Neutrophil (primary cell): ENCODE data around the gene ARHGAP4.

ENCODE experiments used
- H3K27ac ChIP-seq: fragments of 200-600 bp; sonication (generic); 2 replicates; pipeline ENCODE4 v1.5.1; 2016; ENCODE audit warnings: mild to moderate bottlenecking, moderate library complexity
- H3K27me3 ChIP-seq: fragments of 200-600 bp; sonication (generic); 2 replicates; pipeline ENCODE4 v1.6.0; 2016; ENCODE audit warnings: mild to moderate bottlenecking
- H3K36me3 ChIP-seq: fragments of 200-600 bp; sonication (generic); 2 replicates; pipeline ENCODE4 v1.5.1; 2017
- H3K4me1 ChIP-seq, 2 experiments: fragments of 200-600 bp in 1 of 2; sonication (generic) in 1 of 2; 1 replicate in 1 of 2; 2 replicates in 1 of 2; pipeline versions ENCODE4 v1.5.1 to v1.6.1; 2013 to 2016; ENCODE audit warnings: low read depth in 1 of 2, low read length in 1 of 2, mild to moderate bottlenecking in 1 of 2, moderate library complexity in 1 of 2; ENCODE audit not compliant: control insufficient read depth in 1 of 2, insufficient read depth in 1 of 2
- H3K4me3 ChIP-seq, 2 experiments: fragments of 200-600 bp in 1 of 2; sonication (generic) in 1 of 2; 1 replicate in 1 of 2; 2 replicates in 1 of 2; pipeline ENCODE4 v1.5.1; 2013 to 2016; ENCODE audit warnings: low read depth in 1 of 2, low read length in 1 of 2, mild to moderate bottlenecking in 1 of 2, moderate library complexity in 1 of 2
- H3K9me3 ChIP-seq: fragments of 200-600 bp; sonication (generic); 2 replicates; pipeline ENCODE4 v1.5.1; 2016
- CTCF ChIP-seq: fragments of 200-600 bp; sonication (generic); IDR thresholded peaks from 2 replicates; pipeline ENCODE4 v1.5.1; 2016; ENCODE audit warnings: antibody characterized with exemption

The ARHGAP4 gene

DNA sequence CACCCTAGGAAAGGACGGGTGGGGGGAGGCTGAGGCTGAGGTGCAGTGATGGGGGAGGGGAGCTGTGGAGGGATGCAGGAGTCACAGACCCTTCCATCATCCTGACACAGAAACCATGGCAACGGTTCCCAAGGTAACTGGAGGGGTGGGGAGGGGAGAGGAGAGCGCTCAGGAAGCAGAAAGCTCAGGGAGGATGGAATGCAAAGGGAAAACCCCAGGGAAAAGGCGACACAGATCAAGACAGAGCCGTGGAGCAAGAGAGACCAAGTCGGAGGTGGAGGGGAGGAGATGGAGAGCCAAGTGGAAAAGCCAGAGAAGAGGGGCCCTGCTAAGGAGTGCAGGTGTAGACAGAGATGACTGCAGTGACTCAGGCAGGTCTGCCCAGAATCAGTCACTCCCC, 54.6 kb downstream of the ARHGAP4 start:
- H3K4me1 ChIP-seq, result no peaks in the 10 kb centered on the region
- H3K36me3 ChIP-seq, result no peaks in the 10 kb centered on the region
- H3K27me3 ChIP-seq, result peaks cover 30% of the 10 kb centered on the region
- TF ChIP-seq CTCF, result no peak
- H3K27ac ChIP-seq, result no peak overlapping the region
- H3K9me3 ChIP-seq, result no peaks in the 10 kb centered on the region
- H3K4me3 ChIP-seq, result no peak overlapping the region

DNA sequence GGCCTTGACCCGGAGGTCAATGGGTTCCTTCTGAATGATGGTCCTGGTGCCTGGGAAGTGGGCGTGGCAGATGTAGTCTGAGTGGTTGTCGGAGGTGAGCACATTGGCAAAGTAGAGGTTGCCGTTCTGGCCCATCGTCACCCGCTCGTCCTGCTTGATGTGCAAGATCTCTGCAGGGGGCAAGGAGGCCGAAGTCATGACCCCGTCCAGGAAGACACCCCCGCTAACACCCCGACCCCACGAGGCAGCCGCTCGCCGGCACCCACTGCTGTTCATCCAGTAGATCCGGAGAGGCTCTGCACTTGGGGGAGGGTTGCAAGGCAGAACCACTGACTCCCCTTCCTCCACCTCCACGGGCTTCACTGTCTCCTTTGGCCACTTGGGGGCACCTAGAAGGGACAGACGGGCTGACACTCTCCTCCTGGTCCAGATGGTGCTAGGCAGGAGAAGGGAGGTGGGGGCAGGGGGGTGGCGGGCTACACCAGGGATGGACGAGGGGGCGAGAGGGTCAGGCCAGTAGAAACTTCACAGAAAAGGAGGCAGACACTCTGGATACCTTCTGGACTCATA, 55.2 kb downstream of the ARHGAP4 start:
- TF ChIP-seq CTCF, result no peak
- Histone ChIP-seq H3K36me3 (no peaks in the 10 kb centered on the region), H3K4me1 (no peaks in the 10 kb centered on the region), H3K4me3 (no peak overlapping the region), H3K27me3 (peaks cover 30% of the 10 kb centered on the region), H3K9me3 (no peaks in the 10 kb centered on the region), H3K27ac (no peak overlapping the region)

DNA sequence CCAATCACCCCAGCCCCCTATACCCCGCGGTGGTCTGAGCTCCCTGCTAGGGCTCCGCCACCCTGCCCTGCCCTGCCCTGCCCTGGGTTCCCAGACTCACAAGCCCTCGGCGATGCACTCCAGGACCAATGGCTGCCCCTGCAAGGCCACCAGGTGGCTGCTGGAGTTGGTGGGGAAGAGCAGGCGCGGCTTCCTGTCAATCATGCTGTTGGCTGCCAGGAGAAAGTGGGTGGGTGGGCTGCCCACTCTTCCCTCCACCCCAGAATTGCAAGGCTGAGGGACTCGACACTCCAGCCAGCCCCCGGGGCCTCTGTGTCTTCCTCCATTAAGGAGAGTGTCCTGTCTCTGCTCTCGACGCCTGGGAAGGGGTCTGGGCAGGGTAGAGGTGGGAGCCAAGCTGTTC, 55.8 kb downstream of the ARHGAP4 start:
- H3K27ac ChIP-seq, result no peak overlapping the region
- H3K9me3 ChIP-seq, result no peaks in the 10 kb centered on the region
- H3K27me3 ChIP-seq, result peaks cover 24% of the 10 kb centered on the region
- no peak overlapping the region for H3K4me3 ChIP-seq
- TF ChIP-seq CTCF, result no peak
- no peaks in the 10 kb centered on the region for H3K36me3 ChIP-seq
- no peaks in the 10 kb centered on the region for H3K4me1 ChIP-seq

GRCh38 chrX:153869473-153870287, 56.4 kb downstream of the ARHGAP4 start:
- no peaks in the 10 kb centered on the region for H3K9me3 ChIP-seq
- peaks cover 22% of the 10 kb centered on the region for H3K27me3 ChIP-seq
- no peaks in the 10 kb centered on the region for H3K36me3 ChIP-seq
- TF ChIP-seq CTCF, result no peak
- no peak overlapping the region for H3K4me3 ChIP-seq
- no peak overlapping the region for H3K27ac ChIP-seq
- H3K4me1 ChIP-seq, result no peaks in the 10 kb centered on the region

GRCh38 chrX:153868576-153869472, 57.2 kb downstream of the ARHGAP4 start:
- Histone ChIP-seq H3K27ac (no peak overlapping the region), H3K36me3 (no peaks in the 10 kb centered on the region), H3K9me3 (no peaks in the 10 kb centered on the region), H3K27me3 (peaks cover 20% of the 10 kb centered on the region), H3K4me1 (no peaks in the 10 kb centered on the region), H3K4me3 (no peak overlapping the region)
- TF ChIP-seq CTCF, result no peak
